Measurements from ENCODE around the gene RGS7BP. TPM values are rescaled to one million over a fixed set of nuclear protein-coding genes. Genes with fewer than 3 reads are reported as not detected.

RGS7BP gene
- total RNA-seq (under 0.01 and 0.51 TPM in 2 replicates), polyA plus RNA-seq (0.20 and 0.23 TPM in 2 replicates), polyA minus RNA-seq (ENCODE audit: low replicate concordance) (not detected in 2 replicates)
- polyA plus RNA-seq (2012) = 0.17 and 0.23 TPM in 2 replicates

DNA sequence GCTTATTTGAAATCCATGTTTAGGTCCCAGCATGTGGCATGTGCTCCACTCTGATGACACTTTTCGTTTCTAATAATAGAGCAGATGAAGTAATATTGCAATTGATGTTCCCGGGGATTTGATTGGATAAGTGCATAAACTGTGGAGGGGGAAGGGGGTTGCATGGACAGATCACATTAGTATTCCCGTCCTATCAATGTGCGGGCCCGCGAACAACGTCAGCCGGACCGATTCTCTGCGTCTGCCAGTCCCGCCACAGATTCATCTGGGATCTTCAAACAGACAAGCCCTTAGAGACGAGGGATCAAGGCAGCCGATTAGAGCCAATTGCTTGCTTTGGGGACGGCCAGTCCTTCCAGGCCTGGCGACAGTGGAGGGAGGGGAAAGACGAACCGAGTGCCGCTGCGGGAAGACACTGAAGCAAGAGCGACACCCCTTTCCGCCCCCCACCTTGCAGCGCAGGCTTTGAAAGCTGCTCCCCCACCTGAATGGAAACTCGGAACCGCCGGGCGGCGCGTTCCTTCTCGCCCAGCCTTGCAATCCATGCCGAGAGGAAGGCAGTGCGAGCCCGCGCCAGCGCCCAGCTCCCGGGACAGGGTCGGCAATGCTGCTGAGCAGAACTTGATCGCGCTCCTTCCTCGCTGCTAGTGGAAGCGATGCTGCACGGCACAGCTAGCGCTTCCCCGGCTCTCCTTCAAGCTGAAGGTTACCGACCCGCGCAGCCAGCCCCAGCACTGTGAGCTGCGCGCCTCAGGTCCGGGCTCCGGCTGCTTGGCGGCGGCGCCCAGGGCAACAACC lies at the start of gene RGS7BP:
TSS of gene RGS7BP (plus strand) at position 247 of the 798 bp plus-strand sequence. CDS start 610 bp downstream, outside the sequence.
- Histone ChIP-seq H3K27ac (ENCODE audit: insufficient read depth, low read length) (no peak within 1 kb of the TSS), H3K4me2 (ENCODE audit: extremely low read depth, insufficient read depth, low read length) (peak within 1 kb of the TSS; percentile 72), H3K27me3 (ENCODE audit: control insufficient read depth, insufficient read depth, low read length) (peaks cover 12% of the 10 kb centered on the region), H3K79me2 (ENCODE audit: control insufficient read depth, insufficient read depth, low read length) (no peaks in the 10 kb centered on the region), H4K20me1 (ENCODE audit: control insufficient read depth, extremely low read depth, insufficient read depth, low read length) (no peaks in the 10 kb centered on the region), H2AFZ (ENCODE audit: low read length) (peak within 1 kb of the TSS; percentile 70), H3K4me1 (ENCODE audit: control insufficient read depth, extremely low read depth, insufficient read depth, low read length) (peaks cover 2% of the 10 kb centered on the region), H3K9ac (ENCODE audit: insufficient read depth, low read length) (no peak within 1 kb of the TSS), H3K36me3 (ENCODE audit: control insufficient read depth, insufficient read depth, low read length) (no peaks in the 10 kb centered on the region), H3K4me3 (replicated peaks in 1 of 4; ENCODE audit: control extremely low read depth in 1 of 4, insufficient read depth in 1 of 4, low read depth in 3 of 4, low read length in 4 of 4) (peak within 1 kb of the TSS; percentile 21 to 50 (median 36)), H3K9me3 (ENCODE audit: control insufficient read depth, insufficient read depth, low read depth, low read length) (no peaks in the 10 kb centered on the region)
- TF ChIP-seq, protein P1, sequence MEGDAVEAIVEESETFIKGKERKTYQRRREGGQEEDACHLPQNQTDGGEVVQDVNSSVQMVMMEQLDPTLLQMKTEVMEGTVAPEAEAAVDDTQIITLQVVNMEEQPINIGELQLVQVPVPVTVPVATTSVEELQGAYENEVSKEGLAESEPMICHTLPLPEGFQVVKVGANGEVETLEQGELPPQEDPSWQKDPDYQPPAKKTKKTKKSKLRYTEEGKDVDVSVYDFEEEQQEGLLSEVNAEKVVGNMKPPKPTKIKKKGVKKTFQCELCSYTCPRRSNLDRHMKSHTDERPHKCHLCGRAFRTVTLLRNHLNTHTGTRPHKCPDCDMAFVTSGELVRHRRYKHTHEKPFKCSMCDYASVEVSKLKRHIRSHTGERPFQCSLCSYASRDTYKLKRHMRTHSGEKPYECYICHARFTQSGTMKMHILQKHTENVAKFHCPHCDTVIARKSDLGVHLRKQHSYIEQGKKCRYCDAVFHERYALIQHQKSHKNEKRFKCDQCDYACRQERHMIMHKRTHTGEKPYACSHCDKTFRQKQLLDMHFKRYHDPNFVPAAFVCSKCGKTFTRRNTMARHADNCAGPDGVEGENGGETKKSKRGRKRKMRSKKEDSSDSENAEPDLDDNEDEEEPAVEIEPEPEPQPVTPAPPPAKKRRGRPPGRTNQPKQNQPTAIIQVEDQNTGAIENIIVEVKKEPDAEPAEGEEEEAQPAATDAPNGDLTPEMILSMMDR (conservative IDR thresholded peaks at IDR 0.05 in 1 of 2, IDR thresholded peaks at IDR 0.05 in 1 of 2; ENCODE audit: low read depth in 1 of 2, low read length in 2 of 2) = no peak
- no peak for TF ChIP-seq EZH2 (IDR thresholded peaks at IDR 0.05; ENCODE audit: low read length, missing control alignments)
- DNase-seq (ENCODE audit: low read depth in 2 of 2) = peak; percentile 37 to 55

- Histone ChIP-seq H3K4me1 (ENCODE audit: control insufficient read depth, extremely low read depth, insufficient read depth, low read length) (no peaks in the 10 kb centered on the region), H3K27ac (ENCODE audit: insufficient read depth, low read length) (no peak overlapping the region), H3K27me3 (ENCODE audit: control insufficient read depth, insufficient read depth, low read length) (no peaks in the 10 kb centered on the region), H3K4me3 (replicated peaks in 1 of 4; ENCODE audit: control extremely low read depth in 1 of 4, insufficient read depth in 1 of 4, low read depth in 3 of 4, low read length in 4 of 4) (no peak overlapping the region), H3K4me2 (ENCODE audit: extremely low read depth, insufficient read depth, low read length) (no peak overlapping the region), H3K79me2 (ENCODE audit: control insufficient read depth, insufficient read depth, low read length) (no peaks in the 10 kb centered on the region), H3K36me3 (ENCODE audit: control insufficient read depth, insufficient read depth, low read length) (no peaks in the 10 kb centered on the region), H3K9ac (ENCODE audit: insufficient read depth, low read length) (no peak overlapping the region), H3K9me3 (ENCODE audit: control insufficient read depth, insufficient read depth, low read depth, low read length) (no peaks in the 10 kb centered on the region), H2AFZ (ENCODE audit: low read length) (no peak overlapping the region), H4K20me1 (ENCODE audit: control insufficient read depth, extremely low read depth, insufficient read depth, low read length) (no peaks in the 10 kb centered on the region)
- TF ChIP-seq, protein P1 (conservative IDR thresholded peaks at IDR 0.05 in 1 of 2, IDR thresholded peaks at IDR 0.05 in 1 of 2; ENCODE audit: low read depth in 1 of 2, low read length in 2 of 2) = no peak
- no peak for TF ChIP-seq EZH2 (IDR thresholded peaks at IDR 0.05; ENCODE audit: low read length, missing control alignments)
- DNase-seq (ENCODE audit: low read depth in 2 of 2) = no peak
Measured at GRCh38 chr5:64457846-64458245, 48.0 kb upstream of the RGS7BP start.

DNA sequence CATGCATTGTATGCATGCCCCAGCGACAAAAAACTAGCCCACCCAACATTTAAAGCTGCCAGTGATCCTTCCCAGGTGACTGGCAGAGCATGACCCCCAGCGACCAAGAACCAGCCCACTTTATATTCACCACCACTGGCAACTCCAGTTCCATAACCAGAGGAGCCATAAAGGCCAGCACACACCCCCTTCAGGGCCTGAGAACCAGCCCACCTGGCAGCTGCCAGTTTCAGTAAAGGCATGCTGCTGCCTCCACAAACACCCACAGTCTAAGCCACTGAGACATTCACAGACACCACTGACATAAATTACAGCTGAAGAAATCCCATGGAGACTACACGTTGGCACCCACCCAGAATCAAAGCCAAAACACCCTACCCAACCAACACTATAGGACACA lies 46.9 kb upstream of the RGS7BP start:
- Histone ChIP-seq H3K9ac (ENCODE audit: insufficient read depth, low read length) (no peak overlapping the region), H3K27ac (ENCODE audit: insufficient read depth, low read length) (no peak overlapping the region), H3K4me3 (replicated peaks in 1 of 4; ENCODE audit: control extremely low read depth in 1 of 4, insufficient read depth in 1 of 4, low read depth in 3 of 4, low read length in 4 of 4) (no peak overlapping the region), H3K27me3 (ENCODE audit: control insufficient read depth, insufficient read depth, low read length) (no peaks in the 10 kb centered on the region), H4K20me1 (ENCODE audit: control insufficient read depth, extremely low read depth, insufficient read depth, low read length) (no peaks in the 10 kb centered on the region), H3K9me3 (ENCODE audit: control insufficient read depth, insufficient read depth, low read depth, low read length) (no peaks in the 10 kb centered on the region), H3K4me2 (ENCODE audit: extremely low read depth, insufficient read depth, low read length) (no peak overlapping the region), H2AFZ (ENCODE audit: low read length) (no peak overlapping the region), H3K79me2 (ENCODE audit: control insufficient read depth, insufficient read depth, low read length) (no peaks in the 10 kb centered on the region), H3K4me1 (ENCODE audit: control insufficient read depth, extremely low read depth, insufficient read depth, low read length) (no peaks in the 10 kb centered on the region), H3K36me3 (ENCODE audit: control insufficient read depth, insufficient read depth, low read length) (no peaks in the 10 kb centered on the region)
- TF ChIP-seq EZH2 (IDR thresholded peaks at IDR 0.05; ENCODE audit: low read length, missing control alignments) = no peak
- TF ChIP-seq, protein P1 (conservative IDR thresholded peaks at IDR 0.05 in 1 of 2, IDR thresholded peaks at IDR 0.05 in 1 of 2; ENCODE audit: low read depth in 1 of 2, low read length in 2 of 2) = no peak
- DNase-seq (ENCODE audit: low read depth in 2 of 2) = no peak

All from fibroblast of lung (primary cell).